M059J (cell line): Measurements from ENCODE around the gene CPLX1. TPM values are rescaled to one million over a fixed set of nuclear protein-coding genes. Genes with fewer than 3 reads are reported as not detected.

Experiments used
- DNase-seq: peaks from one replicate; pipeline ENCODE4 v3.0.0-alpha.2; 2012; ENCODE audit warnings: low read depth
- total RNA-seq: library from RNA; depleted of rRNA; stranded (reverse); fragments of >200 nt; shearing (Covaris generic); gene quantifications from 2 replicates; pipeline ENCODE4 v1.2.3, GENCODE V29; 2014

CPLX1 gene
- total RNA-seq, 1 experiment from 2014 or later: not detected

GRCh38 chr4:855880-856224 is 29.9 kb upstream of the CPLX1 start:
- DNase-seq: no peak

- DNase-seq: no peak
Measured at GRCh38 chr4:854356-854755, 28.4 kb upstream of the CPLX1 start.

GRCh38 chr4:853416-853781 is 27.5 kb upstream of the CPLX1 start:
- DNase-seq: no peak

DNA sequence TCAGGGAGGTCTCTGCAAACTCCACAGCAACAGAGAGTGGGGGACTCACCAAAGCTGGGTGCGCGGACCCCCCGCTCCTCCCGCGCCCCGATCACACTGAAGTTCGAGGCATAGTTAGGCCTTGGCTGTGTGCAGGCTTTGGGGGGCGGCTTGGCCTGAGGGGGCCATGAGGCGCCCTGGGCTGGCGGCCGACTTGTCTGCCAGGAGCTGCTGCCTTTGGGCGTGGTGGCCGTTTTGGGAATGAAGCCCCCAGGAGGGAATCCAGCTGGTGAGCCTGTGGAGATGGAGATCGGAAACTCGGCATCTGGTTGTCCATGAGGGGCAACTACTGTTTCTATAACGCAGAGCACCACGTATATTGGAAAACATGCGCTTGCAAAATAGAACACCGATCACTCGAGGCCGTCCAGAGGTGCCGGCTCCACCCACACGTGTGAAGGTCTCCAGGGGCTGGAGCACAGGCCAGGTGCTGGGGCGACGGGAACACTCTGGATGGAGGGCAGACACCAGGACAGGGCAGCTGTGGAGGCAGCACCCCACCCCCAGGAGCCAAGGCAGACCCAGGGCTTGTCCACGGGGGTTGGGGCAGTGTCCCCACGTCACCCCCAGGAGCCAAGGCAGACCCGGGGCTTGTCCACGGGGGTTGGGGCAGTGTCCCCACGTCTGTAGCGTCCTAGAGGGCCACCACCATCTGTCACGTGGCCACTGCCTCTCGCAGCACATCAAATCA is 25.9 kb upstream of the CPLX1 start:
- no peak for DNase-seq

DNA sequence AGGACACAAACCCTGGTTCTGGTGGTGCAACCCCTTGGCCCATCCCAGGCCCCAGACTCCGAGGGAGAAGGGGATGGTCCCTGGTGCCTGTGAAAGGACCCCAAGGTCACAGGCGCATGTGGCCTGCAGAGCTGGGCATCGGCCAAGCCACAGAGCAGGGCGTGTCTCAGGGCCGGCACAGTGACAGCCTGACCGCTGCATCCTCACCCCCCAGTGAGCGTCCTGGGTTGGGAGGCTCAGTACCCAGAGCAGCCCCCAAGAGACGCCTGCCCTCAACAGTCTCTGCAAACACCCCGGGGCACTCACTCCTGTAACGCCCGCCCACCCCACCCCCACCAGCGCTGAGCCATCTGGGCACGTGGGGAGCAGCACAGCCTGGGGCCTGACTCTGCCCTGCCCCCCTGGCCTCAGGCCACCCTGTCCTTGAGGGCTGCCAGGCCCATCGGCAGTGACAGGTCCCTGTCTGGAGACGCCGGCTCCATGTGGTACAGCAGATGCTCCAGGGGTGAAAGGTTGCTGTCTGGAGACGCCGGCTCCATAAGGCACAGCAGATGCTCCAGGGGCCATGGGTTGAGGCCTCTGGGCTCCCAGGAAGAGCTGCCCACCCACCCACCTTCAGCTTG is 24.5 kb upstream of the CPLX1 start:
- no peak for DNase-seq

DNA sequence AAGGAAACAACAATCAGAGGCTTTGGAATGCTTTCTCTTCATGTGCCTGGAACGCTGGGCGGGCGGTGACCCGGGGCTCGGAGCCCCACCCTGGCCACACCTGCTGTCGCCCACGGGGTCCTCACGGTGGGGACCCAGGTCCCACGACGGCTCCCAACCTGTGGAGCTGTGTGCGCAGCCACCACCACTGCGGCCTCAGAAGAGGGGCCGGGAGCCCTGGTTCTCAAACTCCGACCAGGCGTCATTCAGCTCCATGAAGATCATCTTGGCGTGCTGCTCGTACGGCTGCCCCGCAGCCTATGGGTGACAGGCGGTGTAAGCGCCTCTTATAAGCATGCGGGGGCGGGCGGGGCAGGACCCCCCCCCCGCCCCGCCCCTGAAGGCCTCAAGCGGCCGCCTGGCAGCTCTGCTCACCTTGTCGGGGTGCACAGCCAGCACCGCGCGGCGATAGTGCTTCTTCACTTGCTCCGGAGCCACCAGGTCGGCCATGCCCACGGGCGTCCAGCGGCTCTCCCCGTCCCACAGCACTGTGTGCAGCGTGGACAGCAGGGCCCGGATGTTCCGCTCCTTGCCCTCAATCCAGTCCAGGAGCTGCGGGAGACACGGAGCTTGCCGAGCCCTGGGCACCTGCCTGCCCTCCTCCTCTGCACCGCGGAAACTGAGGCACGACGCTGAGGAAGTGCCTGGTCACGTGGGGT is 23.7 kb upstream of the CPLX1 start:
- no peak for DNase-seq

- no peak for DNase-seq
Measured at GRCh38 chr4:848803-849477, 23.0 kb upstream of the CPLX1 start.

DNA sequence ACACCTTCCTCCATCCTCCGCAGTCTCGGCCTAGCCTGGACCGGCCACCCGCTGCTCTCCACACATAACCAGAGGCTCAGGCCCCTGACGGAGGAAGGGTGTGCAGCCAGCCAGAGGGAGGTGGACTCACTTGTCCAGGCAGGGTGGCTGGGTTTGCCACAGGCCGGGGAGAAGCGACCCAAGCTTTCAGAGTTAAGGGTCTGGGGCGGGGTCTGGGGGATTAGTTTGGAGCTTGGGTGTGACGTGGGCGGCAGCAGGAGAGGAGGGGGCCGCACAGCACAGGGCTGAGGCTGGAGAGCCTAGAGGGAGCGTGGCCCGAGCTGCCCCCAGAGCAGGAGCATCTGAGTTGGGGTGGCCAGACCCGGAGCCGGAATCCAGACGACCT is 22.4 kb upstream of the CPLX1 start:
- DNase-seq: no peak

- DNase-seq: no peak
Measured at GRCh38 chr4:845836-846251, 19.9 kb upstream of the CPLX1 start.

- peak; percentile 24 for DNase-seq
Measured at GRCh38 chr4:845233-845835, 19.4 kb upstream of the CPLX1 start.

- DNase-seq: no peak
Measured at GRCh38 chr4:844752-845232, 18.9 kb upstream of the CPLX1 start.

GRCh38 chr4:839675-840443 is 13.9 kb upstream of the CPLX1 start:
- DNase-seq: peak; percentile 28

DNA sequence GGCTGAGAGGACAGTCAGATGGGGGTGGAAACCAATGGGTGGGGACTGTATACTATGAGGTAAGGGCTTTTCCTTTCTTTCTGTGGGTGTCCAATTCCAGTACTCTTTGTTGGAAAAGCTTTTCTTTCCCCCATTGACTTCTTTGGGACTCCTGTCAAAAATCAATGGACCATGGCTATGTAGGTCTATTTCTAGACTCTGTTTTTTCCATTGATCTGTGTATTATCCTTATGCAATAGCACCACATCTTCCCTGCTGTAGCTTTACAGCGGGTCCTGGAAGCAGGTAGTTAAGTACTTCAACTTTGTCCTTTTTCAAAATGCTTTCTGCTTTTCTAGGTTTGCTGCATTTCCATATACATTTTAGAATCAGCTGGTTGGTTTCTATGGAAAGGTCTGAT is 11.8 kb upstream of the CPLX1 start:
- no peak for DNase-seq

GRCh38 chr4:836750-837301 is 10.9 kb upstream of the CPLX1 start:
- no peak for DNase-seq

DNA sequence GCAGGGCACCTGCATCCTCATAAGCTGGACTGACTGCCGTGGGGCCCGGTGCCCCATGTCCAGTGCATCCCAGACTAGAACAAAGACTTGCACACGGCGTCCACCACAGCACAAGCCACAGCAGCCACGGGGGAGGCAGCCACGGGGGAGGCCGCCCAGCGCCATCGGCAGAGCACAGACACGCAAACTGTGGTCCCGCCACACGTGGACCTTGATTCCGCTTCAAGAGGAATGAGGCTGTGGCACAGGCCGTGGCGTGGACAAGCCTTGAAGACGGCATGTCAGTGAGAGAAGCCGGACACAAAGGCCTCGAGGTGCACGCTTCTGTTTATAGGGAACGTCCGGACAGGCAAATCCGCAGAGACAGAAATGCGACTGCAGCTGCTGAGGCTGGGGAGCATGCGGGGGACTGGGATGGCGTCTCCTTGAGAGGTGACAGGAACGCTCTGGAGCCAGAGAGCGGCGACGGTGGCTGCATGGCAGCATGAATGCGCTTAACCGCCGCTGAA is 10.1 kb upstream of the CPLX1 start:
- DNase-seq: no peak

DNA sequence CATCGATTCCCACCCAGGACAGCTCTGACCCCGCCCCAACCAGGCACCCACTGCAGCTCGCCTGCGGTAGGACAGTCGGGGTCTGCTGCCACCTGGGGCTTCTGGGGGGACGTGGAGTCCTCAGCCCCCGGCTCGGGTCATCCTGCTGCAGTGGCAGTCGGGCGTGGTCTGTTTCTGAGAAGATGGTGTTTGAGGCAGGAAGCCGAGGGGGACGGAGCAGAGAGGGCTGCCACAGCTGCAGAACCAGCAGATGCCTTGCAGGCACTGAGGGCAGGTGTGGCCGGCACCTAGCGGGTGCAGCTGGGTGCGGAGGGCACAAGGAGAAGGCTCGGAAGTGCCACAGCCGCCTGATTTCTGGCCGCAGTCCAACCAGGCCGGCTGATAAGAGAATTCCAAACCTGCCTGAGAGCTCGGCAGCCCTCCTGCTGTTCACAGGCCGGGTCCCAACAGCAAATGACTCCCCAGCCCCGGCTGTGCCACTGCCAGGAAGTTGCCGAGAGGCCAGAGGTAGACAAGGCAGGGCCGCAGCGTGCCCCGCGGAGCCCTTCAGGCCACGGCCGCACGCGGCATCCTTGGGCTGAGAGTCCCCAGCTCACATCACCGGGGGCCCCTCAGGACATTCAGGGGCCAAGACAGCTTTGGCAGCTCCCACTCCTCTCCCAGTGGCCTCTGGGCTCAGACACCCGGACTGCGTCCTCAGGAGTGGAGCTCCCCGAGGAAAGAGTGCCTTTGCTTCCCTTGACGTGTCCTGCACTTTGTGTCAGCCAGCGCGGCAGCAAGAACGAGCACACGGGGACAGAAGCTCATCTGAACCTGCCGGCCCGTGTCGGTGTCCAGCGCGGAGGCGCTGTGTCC is 9.4 kb upstream of the CPLX1 start:
- DNase-seq: no peak

- DNase-seq: no peak
Measured at GRCh38 chr4:834368-835147, 8.6 kb upstream of the CPLX1 start.

DNA sequence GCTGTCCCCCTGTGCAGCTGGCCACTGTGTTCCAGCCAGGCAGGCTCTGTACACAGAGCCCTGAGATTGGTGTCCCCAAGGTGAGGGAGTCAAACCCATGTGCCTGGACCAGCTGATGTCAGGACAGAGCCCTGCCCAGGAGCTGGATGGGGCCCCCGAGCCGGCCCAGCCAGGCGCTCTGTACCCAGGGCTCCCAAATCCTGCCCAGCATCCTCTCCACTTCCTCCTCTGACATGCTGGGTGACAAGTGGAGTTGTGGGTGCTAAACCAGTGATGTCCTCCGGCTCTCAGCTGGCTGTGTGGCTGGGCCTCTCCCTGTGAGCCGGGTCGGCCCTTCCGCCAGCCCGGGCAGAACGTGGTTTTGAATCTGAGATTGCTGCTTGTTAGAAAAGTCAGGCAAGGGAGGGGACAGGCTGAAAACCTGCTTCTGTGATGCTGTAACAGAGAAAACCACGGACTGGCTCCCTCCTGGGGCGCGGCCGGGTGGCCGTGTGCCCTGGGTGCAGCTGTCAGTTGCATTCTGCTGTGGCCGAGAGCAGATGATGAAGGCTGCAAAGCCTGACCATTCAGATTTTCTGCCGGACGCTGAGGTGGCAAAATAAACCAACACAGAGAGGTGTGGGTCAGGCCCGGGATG is 7.9 kb upstream of the CPLX1 start:
- DNase-seq: no peak

DNA sequence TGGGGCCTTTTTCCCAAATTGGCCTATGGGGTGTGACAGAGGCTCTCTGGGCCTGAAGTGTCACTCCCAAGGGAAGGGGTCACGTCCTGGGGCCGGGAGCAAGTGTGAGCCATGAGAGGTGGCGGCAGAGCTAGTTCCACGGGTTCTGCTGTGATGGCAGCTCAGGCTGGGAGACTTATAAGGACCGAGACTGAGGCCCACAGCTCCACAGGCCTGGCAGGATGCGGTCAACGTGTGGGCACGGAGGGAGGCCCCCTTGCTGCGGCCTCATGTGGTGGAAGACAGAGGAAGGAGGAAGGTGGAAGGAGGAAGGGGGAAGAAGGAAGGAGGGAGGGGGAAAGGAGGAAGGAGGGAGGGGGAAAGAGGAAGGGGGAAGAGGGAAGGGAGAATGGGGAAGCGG is 7.2 kb upstream of the CPLX1 start:
- no peak for DNase-seq
